ENCODE measurements around the gene INPP5J.

GRCh38 chr22:31144223-31144622 is 21.5 kb downstream of the INPP5J start:
- TF ChIP-seq POLR2AphosphoS2 (IDR thresholded peaks at IDR 0.05; ENCODE audit: low read depth, low read length), result no peak
- no peak for TF ChIP-seq EP300 (IDR thresholded peaks at IDR 0.05; ENCODE audit: low read depth in 2 of 2, low read length in 2 of 2)
- TF ChIP-seq EP300 (CRISPR knock-in tag; IDR thresholded peaks at IDR 0.05; ENCODE audit: borderline replicate concordance), result no peak
- no peak for TF ChIP-seq CBFB (CRISPR knock-in tag; IDR thresholded peaks at IDR 0.05)
- TF ChIP-seq, protein P1, sequence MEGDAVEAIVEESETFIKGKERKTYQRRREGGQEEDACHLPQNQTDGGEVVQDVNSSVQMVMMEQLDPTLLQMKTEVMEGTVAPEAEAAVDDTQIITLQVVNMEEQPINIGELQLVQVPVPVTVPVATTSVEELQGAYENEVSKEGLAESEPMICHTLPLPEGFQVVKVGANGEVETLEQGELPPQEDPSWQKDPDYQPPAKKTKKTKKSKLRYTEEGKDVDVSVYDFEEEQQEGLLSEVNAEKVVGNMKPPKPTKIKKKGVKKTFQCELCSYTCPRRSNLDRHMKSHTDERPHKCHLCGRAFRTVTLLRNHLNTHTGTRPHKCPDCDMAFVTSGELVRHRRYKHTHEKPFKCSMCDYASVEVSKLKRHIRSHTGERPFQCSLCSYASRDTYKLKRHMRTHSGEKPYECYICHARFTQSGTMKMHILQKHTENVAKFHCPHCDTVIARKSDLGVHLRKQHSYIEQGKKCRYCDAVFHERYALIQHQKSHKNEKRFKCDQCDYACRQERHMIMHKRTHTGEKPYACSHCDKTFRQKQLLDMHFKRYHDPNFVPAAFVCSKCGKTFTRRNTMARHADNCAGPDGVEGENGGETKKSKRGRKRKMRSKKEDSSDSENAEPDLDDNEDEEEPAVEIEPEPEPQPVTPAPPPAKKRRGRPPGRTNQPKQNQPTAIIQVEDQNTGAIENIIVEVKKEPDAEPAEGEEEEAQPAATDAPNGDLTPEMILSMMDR (CRISPR knock-in tag; IDR thresholded peaks at IDR 0.05), result no peak
- TF ChIP-seq RELA (CRISPR knock-in tag; IDR thresholded peaks at IDR 0.05), result no peak
- TF ChIP-seq ZBTB34 (CRISPR knock-in tag; IDR thresholded peaks at IDR 0.05), result no peak
- TF ChIP-seq, protein P2, sequence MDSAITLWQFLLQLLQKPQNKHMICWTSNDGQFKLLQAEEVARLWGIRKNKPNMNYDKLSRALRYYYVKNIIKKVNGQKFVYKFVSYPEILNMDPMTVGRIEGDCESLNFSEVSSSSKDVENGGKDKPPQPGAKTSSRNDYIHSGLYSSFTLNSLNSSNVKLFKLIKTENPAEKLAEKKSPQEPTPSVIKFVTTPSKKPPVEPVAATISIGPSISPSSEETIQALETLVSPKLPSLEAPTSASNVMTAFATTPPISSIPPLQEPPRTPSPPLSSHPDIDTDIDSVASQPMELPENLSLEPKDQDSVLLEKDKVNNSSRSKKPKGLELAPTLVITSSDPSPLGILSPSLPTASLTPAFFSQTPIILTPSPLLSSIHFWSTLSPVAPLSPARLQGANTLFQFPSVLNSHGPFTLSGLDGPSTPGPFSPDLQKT (CRISPR knock-in tag; IDR thresholded peaks at IDR 0.05; ENCODE audit: borderline replicate concordance), result no peak
- TF ChIP-seq, protein P3, sequence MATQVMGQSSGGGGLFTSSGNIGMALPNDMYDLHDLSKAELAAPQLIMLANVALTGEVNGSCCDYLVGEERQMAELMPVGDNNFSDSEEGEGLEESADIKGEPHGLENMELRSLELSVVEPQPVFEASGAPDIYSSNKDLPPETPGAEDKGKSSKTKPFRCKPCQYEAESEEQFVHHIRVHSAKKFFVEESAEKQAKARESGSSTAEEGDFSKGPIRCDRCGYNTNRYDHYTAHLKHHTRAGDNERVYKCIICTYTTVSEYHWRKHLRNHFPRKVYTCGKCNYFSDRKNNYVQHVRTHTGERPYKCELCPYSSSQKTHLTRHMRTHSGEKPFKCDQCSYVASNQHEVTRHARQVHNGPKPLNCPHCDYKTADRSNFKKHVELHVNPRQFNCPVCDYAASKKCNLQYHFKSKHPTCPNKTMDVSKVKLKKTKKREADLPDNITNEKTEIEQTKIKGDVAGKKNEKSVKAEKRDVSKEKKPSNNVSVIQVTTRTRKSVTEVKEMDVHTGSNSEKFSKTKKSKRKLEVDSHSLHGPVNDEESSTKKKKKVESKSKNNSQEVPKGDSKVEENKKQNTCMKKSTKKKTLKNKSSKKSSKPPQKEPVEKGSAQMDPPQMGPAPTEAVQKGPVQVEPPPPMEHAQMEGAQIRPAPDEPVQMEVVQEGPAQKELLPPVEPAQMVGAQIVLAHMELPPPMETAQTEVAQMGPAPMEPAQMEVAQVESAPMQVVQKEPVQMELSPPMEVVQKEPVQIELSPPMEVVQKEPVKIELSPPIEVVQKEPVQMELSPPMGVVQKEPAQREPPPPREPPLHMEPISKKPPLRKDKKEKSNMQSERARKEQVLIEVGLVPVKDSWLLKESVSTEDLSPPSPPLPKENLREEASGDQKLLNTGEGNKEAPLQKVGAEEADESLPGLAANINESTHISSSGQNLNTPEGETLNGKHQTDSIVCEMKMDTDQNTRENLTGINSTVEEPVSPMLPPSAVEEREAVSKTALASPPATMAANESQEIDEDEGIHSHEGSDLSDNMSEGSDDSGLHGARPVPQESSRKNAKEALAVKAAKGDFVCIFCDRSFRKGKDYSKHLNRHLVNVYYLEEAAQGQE (IDR thresholded peaks at IDR 0.05; ENCODE audit: borderline replicate concordance in 1 of 2, low read depth in 1 of 2, low read length in 2 of 2), result no peak
- TF ChIP-seq SRY (CRISPR knock-in tag; IDR thresholded peaks at IDR 0.05), result no peak
- TF ChIP-seq SUZ12 (IDR thresholded peaks at IDR 0.05; ENCODE audit: low read depth, low read length), result no peak
- TF ChIP-seq, protein P4, sequence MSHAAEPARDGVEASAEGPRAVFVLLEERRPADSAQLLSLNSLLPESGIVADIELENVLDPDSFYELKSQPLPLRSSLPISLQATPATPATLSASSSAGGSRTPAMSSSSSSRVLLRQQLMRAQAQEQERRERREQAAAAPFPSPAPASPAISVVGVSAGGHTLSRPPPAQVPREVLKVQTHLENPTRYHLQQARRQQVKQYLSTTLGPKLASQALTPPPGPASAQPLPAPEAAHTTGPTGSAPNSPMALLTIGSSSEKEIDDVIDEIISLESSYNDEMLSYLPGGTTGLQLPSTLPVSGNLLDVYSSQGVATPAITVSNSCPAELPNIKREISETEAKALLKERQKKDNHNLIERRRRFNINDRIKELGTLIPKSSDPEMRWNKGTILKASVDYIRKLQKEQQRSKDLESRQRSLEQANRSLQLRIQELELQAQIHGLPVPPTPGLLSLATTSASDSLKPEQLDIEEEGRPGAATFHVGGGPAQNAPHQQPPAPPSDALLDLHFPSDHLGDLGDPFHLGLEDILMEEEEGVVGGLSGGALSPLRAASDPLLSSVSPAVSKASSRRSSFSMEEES (CRISPR knock-in tag; IDR thresholded peaks at IDR 0.05), result no peak
